GM12864 (cell line): ENCODE results near the gene EXOC3.
"Not testable (repeated sequence)": the region's sequence is repeated elsewhere in the genome, so short reads cannot be mapped to it uniquely, and the experiment has no call there.

Experiments used
- DNase-seq: peaks from one replicate; pipeline ENCODE4 v3.0.0-alpha.2; 2011; ENCODE audit warnings: low read depth
- H3K4me3 ChIP-seq: 2 replicates; pipeline ENCODE4 v1.5.1; 2011; ENCODE audit warnings: mild to moderate bottlenecking, low read depth, low read length, control low read depth
- TF ChIP-seq, protein P1 (sequence below): IDR thresholded peaks from 2 replicates; pipeline ENCODE4 v1.5.1; 2011; ENCODE audit warnings: low read depth, mild to moderate bottlenecking, moderate library complexity, low read length, control low read depth, inconsistent platforms; ENCODE audit errors: missing control alignments

EXOC3 gene

DNA sequence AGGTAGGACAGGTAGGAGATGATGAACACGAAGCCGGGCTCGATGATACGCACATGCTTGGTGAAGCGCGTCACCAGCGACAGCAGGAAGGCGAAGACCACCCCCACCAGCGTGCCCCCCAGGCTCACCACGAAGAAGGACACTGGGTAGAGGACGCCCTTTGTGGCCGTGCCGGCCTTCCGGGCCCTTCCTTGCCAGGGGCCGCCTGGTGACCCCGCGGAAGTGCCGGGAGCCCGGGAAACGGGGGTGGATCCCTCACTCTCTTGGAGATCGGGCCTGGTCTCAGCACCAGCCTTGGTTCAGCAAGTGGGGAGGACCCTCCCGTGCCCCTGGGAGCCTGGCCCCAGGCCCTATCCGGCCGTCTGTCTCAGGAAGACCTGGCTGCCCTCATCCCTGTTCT lies 41.6 kb downstream of the EXOC3 start:
- H3K4me3 ChIP-seq: no peak overlapping the region
- TF ChIP-seq, protein P1, sequence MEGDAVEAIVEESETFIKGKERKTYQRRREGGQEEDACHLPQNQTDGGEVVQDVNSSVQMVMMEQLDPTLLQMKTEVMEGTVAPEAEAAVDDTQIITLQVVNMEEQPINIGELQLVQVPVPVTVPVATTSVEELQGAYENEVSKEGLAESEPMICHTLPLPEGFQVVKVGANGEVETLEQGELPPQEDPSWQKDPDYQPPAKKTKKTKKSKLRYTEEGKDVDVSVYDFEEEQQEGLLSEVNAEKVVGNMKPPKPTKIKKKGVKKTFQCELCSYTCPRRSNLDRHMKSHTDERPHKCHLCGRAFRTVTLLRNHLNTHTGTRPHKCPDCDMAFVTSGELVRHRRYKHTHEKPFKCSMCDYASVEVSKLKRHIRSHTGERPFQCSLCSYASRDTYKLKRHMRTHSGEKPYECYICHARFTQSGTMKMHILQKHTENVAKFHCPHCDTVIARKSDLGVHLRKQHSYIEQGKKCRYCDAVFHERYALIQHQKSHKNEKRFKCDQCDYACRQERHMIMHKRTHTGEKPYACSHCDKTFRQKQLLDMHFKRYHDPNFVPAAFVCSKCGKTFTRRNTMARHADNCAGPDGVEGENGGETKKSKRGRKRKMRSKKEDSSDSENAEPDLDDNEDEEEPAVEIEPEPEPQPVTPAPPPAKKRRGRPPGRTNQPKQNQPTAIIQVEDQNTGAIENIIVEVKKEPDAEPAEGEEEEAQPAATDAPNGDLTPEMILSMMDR: no peak
- no peak for DNase-seq

DNA sequence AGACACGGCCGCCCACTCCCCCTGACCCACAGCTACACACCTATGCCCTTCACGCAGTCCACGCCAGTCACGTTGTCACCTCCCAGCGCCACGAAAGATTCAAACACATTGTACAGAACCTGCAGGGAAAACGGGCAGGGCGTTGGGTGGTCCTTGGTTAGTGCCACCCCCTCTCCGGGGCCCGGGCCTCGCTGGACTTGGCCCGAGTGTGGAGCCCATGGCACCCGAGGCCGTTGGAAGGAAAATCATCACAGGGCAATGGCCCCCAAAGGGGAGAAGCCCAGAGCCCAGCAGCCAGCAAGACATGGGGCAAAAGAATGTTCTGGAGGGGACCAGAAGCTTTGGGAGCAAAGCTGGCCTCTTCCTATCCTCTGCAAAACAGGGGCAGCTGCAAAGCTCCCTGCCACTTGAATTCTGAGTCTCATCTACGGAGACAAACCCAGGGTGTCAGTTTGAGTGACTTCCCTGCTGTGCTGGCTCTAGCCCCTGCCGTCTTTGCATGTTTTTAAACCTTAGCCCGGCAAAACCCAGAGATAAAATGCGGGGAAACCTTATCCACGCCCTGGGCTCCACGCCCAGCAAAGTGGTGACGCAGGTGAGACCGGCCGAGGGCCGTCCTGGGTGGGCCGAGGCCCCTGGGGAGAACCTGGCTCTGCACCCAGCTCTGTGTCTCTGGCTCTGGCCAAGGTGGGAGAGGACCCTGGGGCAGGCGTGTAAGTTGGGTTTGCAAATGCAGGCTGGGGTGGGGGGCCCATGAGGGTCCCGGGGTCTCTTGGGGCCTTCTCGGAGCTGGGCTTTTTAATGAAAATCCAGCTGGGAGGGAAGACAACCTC lies 42.4 kb downstream of the EXOC3 start:
- TF ChIP-seq, protein P1: no peak
- no peak for DNase-seq
- H3K4me3 ChIP-seq: no peak overlapping the region

DNA sequence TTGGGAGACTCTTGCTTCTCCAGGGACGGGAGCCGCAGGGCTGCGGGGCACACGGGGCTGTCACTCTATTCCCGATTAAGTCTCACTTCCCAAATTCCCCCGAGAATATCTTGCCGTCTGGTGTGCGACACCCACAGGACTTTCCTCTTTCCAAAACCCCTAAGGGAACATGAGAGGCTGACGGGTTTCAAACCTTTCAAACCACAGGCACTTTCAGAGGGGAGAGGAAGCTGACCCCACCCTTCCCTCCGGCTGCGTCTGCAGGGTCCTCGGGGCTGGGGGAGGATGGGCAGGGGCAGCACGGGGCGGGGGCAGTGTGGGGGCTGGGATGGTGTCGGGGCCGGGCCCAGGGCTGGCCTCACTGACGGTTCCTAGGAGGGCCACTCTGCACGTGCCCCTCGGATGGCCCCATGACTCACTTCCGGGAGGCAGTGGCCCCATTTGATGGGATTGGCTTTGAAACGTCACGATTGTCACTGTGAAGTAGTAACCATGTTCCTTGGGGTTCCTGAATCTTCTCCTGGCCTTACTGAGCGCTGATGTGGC lies 43.0 kb downstream of the EXOC3 start:
- TF ChIP-seq, protein P1: no peak
- no peak overlapping the region for H3K4me3 ChIP-seq
- no peak for DNase-seq

DNA sequence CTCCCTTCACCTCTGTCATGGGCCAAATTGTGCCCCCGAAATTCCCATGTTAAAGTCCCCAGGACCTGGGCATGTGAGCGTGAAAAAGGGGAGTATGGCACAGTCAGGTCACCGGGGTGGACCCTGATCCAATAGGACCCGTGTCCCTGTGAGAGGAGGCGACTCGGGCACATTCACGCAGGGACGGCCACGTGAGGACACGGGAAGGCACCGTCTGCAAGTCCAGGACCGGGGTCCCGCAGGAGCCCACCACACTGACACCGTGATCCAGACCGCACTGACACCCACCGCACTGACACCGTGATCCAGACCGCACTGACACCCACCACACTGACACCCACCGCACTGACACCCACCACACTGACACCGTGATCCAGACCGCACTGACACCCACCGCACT lies 43.6 kb downstream of the EXOC3 start:
- not testable (repeated sequence) for H3K4me3 ChIP-seq, DNase-seq

DNA sequence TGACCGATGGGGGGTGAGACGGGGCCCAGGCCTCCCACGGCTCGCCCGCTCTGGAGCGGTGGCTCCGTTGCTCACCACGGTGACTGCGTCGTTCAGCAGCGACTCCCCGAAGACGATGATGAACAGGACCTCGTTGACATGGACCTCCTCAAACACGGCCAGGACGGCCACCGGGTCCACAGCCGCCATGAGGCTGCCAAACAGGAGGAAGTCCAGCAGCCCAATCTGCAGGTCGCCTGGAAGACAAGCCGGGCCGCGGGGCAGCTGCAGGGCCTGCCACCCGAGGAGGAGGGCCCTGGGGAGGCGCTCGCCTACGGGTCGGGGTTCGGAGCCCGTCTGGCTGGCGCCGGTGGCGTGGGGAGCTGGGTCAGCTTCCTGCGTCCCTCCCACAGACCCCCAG lies 45.3 kb downstream of the EXOC3 start:
- TF ChIP-seq, protein P1: no peak
- no peak overlapping the region for H3K4me3 ChIP-seq
- DNase-seq: no peak

DNA sequence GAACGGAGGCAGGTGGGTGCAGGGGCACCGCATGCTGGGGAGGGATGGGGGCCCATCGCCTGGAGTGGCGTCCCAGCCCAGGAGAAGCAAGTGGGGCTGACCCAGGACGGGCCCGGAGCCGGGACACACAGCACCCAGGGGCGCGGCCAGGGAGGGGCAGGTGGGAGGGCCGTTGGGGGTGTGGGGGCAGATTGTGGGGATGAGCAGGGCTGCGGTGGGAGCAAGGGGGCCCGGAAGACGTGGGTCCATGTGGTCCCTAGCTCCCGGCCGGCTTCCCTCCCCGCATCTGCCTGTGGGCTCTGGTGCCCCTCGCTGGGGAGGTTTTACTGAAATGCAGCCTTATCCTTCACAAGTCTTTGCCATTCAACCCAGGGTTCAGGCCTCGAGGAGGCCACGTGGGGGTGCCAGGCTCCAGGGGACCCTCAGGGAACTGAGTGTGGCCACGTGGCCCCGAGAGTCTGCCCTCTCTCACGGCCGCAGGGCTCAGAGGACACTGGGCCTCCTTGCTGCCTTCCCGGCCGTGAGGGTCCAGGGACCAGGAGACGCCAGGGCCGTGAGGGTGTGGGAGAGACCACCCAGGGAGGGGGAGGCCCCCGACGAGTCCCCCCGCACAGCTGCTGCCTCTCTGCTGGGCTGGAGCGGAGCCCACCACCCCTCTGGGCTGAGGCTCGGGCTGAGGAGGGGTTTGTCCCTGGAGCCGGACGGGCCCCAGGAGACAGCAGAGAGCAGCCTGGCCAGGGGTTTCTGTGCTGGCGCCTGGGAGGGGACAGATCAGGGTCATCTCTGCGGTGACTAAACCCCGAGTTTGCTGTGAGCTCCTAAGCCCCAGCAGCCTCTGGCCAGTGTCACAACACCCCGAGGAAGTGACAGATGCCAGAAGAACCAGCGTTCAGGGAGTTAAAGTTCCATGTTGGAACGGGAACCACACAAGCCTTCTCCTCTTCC lies 46.0 kb downstream of the EXOC3 start:
- no peak for DNase-seq
- H3K4me3 ChIP-seq: no peak overlapping the region
- TF ChIP-seq, protein P1: no peak

DNA sequence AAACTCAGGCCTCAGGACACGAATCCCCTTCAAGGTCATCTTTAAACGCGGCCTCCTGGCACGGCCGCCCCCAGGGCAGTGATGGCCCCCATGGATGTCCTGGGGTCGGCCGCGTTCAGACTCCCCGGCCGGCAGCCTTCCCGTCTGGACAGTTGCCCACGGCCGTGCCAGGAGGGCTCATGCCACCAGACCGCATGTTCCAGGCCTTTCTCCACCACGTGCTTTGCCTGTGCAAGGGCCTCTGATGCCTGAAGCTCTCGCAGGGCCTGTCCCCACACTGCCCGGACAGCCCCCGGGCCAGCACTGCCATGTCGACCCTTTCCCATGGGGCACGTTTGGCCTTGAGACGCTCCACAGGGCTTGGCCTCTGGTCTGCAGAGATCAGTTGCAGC lies 46.7 kb downstream of the EXOC3 start:
- no peak overlapping the region for H3K4me3 ChIP-seq
- TF ChIP-seq, protein P1: no peak
- DNase-seq: no peak
